GF-D8 (cell line): ENCODE data around the gene IFNL1.
"Not testable (repeated sequence)": the region's sequence is repeated elsewhere in the genome, so short reads cannot be mapped to it uniquely, and the experiment has no call there.

Experiments used
- DNase-seq: peaks from one replicate; lab custom pipeline; 2025; lab: John Stamatoyannopoulos, UW

Gene IFNL1

DNA sequence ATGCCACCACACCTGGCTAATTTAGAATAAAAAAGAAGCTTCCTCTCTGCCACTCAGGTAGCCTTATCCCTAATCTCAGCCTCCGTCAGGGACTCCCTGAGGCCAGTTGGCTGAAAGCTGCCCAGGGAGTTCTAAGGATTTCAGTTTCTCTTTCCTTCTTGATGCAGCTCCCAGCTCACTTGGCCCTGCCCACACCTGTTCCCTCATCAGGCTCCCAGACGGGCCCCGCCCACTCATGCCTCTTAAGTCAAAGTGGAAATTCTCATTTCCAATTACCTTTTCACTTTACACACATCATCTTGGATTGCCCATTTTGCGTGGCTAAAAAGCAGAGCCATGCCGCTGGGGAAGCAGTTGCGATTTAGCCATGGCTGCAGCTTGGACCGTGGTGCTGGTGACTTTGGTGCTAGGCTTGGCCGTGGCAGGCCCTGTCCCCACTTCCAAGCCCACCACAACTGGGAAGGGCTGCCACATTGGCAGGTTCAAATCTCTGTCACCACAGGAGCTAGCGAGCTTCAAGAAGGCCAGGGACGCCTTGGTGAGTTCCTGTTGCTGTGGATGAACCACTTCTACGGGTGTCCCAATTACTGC lies at the start of gene IFNL1:
Gene IFNL1, plus strand, starts transcription at position 353 of the 591 bp plus-strand sequence. Its CDS starts 15 bp downstream, at position 368.
- DNase-seq: no peak

DNA sequence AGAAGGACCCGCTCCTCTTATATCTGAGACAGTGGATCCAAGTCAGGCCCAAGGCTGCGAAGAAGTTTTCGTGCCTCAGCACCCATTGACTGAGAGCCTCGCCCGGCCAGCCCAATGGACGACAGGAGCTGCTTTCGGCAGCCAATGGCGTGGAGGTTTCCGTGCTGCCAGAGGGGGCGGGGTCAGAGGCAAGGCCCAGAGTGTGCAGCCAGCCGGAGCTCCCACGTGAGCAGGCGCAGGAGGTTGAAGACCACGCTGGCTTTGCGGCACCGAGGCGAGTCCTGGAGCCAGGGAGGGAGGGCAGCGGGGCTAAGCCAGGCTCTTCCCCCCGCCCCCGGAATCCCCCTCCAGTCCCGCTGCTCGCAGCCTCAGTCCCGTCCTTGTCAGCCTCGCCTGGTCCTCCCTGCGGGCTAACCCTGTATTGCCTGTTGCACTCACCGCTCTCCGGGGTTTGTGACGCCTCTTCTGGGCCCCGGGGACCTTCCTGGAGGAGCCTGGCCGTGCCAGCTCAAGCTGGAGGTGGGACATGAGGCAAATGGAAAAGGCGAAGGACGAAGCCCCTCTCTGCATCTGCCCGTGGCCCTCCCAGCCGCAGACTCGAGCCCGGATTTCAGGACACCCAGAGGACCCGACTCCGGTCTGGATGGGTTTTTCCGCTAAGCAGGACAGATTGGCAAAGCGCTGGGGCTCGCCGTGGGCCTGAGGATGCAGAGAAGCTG lies 49.1 kb upstream of the IFNL1 start:
- DNase-seq: no peak

DNA sequence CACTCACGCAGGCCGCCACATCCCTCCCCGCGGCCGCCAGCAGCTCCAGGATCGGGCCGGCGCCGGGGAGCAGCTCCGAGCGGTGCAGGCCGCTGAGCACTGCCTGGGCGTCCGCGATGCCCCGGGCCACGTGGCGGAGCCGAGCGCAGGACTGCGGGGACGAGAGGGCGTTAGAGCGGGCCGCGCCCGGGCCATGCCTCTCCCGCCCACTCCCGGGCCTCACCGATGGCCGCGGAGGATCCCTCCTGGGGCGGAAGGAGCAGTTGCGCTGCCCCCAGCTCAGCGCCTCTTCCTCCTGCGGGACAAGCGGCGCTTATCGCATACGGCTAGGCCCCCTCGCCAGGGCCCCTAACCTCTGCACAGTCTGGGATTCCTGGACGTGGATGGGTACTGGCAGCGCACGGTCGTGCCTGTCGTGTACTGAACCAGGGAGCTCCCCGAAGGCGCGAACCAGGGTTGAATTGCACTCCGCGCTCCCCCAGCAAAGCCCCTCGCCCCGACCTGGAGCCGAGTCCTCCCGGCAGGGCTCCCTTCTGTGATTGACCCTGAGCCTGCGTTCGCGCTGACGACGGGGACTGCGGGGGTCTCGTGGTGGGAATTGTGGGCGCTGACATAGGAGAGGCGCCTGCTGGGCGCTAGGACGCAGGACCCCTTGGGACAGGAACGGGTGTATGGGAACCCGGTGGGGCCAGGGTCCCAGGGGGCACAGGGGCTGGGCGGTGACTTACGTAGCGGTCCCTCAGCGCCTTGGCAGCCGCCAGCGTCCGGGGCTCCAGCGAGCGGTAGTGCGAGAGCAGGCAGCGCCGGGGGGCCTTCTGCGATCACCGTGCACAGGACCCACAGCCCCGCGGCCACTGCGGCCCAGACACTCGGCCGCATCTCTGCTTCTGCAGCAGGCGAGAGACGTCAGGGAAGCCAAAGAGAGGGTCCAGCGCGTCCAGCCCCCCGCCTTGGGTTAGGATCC lies 48.2 kb upstream of the IFNL1 start:
- DNase-seq: no peak

DNA sequence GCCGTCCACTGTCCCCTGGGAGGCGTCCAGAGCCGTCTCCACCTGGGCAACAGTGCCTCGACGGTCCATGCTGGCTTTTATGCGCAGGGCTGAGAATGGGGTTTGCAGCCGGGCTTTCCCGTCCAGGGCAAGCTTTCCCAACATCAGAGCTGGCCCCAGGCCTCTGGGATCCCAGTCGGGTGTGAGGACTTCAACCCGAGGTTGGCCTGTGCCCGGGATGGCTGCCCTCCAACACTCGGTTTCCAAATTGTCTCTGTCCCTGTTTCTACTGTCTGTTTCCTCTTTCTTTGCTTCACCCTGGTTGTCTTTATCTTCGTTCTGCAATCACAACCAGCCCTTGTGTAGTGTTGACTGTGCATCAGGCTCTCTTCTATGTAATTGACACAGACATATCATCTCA lies 47.4 kb upstream of the IFNL1 start, which contains the start of gene IFNL4:
Gene IFNL4, minus strand, starts transcription at position 51 of the 400 bp plus-strand sequence.
- no peak for DNase-seq

DNA sequence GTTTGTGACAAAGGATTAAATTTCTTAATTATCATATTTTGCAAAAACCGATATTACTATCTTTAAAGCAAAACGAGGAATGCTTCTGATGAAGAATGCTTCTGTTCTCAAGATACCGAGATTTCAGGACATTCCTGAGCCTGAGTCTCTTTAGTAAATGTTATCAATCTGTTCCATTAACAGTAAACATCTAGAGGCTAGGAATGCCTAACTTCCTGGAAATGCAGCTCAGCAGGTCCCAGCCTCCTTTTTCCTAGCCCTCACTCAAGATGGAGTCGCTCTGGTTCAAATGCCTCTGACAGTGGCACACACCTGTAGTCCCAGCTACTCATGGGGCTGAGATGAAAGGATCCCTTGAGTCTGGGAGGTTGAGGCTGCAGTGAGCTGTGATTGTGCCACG lies 45.1 kb upstream of the IFNL1 start:
- DNase-seq: no peak

DNA sequence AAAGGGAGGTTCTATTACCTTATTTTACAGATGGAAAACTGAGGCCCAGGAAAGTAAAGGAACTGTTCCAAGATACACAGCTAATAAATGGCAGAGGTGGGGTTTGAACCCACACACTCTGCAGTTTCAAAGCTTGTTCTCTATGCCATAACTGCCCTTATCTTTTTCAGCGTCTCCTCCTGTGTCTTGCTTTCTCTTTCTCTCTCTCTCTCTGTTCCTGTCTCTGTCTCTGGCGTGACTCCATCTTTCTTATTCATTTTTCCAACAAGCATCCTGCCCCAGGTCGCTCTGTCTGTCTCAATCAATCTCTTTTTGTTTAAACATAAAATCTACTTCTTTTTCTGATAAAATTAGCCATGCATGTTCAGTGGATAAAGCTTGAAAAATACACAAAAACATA lies 44.4 kb upstream of the IFNL1 start:
- no peak for DNase-seq

DNA sequence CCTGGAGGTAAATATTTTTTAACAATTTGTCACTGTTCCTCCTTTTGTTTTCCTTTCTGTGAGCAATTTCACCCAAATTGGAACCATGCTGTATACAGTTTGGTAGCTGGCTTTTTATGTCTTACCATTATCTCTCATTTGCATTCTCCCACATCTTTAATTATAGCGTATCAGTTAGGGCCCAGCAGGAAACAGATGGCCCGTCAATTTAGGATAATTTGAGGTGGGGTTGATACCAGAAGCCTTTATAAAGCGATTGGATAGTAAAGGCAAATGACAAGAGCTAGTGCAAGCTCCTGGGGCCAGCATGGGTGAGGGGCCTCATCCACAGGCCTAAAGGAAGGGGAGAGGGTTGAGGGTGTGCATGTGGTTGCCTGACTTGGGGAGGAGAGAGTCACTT lies 43.7 kb upstream of the IFNL1 start:
- DNase-seq: no peak

DNA sequence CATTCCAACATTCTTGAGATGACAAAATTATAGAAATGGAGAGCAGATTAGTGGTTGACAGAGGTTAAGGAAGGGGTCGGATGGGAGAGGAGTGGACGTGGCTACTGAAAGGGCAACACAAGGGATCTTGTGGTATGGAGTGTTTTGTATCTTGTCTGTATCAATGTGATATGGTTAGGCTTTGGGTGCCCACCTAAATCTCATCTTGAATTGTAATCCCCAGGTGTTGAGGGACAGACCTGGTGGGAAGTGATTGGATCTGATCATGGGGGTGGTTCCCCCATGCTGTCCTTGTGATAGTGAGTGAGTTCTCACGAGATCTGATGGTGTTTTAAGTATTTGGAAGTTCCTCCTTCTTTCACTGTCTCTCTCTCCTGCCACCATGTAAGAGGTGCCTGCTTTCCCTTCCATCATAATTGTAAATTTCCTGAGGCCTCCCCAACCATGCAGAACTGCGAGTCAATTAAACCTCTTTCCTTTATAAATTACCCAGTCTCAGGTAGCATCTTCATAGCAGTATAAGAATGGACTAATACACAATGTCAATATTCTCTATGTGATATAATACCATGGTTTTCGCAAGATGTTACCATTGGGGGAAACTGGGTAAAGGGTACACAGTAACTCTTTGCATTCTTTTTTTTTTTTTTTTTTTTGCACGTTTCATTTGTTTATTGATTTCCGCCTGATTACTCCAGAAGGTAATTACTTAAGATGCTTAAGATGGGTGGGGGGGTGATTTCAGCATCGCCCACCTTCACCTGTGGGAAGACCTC lies 42.6 kb upstream of the IFNL1 start:
- no peak for DNase-seq

DNA sequence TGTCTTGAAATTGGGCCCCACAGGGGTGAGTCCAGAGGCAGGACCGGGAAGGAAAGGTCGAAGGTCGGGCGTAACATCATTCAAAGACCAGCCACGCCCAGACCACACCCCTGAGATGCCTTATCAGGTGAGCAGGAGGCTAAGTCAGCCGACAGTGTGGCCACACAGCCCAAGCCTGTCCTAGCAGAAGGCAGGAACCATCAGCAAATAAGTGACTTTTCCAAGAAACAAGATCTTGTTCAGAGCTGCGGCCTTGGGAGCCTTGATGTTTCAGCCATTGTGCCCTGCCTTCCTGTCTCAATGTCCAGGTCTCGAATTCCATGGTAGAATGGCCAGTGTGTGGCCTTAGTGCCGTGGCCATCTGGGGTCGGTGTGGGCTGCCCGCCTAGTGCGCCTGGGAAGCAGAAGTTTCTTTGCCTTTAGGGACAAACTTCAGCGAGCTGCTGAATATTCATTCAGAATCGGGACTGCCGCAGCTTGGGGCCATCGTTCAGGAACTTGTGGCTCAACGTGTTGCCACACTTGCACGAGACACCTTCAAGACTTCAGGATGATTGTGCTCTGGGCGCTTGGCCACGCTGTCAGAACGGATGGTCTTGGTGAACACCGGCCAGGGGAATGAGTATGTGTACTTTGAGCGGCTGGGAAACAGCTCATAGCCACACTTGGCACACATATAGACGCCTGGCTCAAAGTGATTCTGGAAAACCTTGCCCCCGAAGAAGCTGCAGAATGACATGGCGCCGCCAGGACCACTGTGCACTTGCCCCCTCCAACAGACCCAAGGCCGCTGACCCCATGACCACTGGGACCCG lies 41.5 kb upstream of the IFNL1 start:
- DNase-seq: no peak

DNA sequence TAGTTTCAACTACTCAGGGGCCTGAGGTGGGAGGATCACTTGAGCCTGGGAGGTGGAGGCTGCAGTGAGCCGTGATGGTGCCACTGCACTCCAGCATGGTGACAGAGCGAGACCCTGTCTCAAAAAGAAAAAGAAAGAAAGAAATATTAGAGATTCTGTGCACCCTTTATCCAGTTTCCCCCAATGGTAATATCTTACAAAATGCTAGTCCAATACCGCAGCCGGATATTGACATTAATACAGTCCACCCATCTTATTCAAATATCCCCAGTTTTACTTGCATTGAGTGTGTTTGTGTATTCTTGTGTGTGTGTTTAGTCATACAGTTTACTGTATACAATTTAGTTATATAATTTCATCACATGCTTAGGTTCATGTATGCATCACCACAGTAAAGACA lies 39.0 kb upstream of the IFNL1 start:
- DNase-seq: no peak

DNA sequence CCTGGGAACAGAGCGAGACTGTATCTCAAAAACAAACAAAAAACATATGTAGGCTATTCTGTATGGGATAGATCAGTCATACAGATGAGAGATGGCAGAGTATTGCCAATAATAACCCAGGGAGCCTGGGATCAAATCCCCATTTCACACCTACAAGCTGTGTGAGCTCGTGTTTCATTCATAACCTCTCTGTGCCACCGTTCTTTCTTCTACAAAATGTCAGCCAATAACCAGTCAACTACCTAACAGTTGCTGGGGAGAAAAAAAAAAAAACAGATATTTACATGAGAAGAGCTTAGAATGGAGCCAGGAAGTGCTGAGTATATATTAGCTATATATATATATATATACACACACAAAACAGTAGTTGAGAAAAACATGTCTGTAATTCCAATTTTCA lies 34.5 kb upstream of the IFNL1 start:
- no peak for DNase-seq

DNA sequence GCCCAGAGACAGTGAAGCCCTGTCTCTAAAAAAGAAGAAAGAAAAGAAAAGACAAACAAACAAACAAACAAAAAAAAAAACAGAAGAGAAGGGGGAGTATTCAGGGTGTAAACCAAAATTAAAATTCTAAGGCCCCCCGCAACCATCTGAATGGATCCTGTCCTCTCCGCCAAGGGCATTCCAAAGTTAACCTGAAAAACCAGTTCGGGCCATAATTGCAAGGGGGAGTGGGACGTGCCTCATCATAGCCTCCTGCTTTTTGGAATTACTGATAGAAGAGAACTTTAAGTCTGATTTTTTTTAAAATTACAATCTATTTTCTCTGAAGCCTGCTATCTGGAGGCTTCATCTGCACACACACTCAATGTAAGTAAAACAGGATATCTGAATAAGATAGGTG lies 33.7 kb upstream of the IFNL1 start:
- DNase-seq: no peak

DNA sequence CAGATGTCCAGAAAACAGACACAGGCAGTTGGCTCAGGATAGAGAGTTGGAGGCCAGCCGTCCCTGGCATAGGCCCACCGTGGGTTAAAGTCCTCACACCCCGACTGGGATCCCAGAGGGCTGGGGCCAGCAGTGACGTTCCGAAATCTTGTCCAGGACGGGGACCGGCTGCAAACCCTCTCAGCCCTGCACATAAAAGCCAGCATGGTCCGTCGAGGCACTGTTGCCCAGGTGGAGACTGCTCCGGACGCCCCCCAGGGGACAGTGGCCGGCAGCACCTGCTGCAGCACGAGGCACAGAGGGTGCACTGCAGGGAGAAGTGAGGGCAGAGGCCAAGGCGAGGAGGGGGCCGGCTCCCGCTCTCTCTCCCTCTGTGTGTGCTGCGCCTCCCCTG lies 32.3 kb upstream of the IFNL1 start:
- DNase-seq: no peak

DNA sequence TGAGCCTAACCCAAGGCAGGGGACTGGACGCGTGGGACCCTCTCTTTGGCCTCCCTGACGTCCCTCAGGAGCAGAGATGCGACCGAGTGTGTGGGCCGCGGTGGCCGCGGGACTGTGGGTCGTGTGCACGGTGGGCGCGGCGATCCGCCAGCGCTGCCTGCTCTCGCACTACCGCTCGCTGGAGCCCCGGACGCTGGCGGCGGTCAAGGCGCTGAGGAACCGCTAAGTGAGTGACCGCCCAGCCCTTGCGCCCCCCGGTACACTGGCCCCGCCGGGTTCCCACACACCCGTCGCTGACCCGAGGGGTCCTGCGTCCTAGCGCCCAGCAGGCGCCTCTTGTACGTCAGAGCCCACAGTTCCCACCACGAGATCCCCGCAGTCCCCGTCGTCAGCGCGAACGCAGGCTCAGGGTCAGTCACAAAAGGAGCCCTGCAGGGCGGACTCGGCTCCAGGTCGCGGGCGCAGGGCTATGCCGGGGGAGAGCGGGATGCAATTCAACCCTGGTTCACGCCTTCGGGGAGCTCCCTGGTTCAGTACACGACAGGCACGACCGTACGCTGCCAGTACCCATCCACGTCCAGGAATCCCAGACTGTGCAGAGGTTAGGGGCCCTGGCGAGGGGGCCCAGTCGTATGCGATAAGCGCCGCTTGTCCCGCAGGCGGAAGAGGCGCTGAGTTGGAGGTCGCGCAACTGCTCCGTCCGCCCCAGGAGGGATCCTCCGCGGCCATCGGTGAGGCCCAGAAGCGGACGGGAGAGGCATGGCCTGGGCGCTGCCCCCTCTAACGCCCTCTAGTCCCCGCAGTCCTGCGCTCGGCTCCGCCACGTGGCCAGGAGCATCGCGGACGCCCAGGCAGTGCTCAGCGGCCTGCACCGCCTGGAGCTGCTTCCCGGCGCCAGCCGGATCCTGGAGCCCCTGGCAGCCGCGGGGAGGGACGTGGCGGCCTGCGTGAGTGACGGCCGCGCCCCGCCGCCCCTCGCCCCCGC lies 31.6 kb upstream of the IFNL1 start:
- no peak for DNase-seq

DNA sequence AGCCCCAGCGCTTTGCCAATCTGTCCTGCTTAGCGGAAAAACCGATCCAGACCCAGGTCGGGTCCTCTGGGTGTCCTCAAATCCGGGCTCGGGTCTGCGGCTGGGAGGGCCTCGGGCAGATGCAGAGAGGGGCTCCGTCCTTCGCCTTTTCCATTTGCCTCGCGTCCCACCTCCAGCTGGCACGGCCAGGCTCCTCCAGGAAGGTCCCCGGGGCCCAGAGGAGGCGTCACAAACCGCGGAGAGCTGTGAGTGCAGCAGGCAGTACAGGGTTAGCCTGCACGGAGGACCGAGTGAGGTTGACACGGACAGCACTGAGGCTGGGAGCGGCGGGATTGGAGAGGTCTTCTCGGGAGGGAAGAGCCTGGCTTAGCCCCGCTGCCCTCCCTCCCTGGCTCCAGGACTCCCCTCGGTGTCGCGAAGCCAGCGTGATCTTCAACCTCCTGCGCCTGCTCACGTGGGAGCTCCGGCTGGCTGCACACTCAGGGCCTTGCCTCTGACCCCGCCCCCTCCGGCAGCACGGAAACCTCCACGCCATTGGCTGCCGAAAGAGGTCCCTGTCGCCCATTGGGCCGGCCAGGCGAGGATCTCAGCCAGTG lies 30.8 kb upstream of the IFNL1 start:
- DNase-seq: no peak

DNA sequence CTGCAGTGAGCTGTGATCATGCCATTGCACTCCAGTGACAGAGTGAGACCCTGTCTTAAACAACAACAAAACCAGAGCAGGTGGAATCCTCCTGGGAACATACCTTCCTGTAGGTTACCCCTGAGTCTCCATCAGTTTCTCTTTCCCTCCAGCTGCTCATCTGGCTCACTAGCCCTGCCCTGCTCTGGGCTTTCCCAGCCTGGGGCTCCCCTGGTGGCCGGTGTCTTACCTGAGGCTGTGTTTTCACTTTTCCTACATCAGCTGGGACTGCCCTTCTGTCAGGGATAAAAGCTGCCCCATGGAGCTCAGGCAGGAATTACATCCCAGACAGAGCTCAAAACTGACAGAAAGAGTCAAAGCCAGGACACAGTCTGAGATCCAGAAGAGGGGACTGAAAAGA lies 28.1 kb upstream of the IFNL1 start, which contains the start of gene IFNL2:
Gene IFNL2, plus strand, starts transcription at position 312 of the 400 bp plus-strand sequence. CDS start 173 bp downstream, outside the sequence.
- DNase-seq: not testable (repeated sequence)

DNA sequence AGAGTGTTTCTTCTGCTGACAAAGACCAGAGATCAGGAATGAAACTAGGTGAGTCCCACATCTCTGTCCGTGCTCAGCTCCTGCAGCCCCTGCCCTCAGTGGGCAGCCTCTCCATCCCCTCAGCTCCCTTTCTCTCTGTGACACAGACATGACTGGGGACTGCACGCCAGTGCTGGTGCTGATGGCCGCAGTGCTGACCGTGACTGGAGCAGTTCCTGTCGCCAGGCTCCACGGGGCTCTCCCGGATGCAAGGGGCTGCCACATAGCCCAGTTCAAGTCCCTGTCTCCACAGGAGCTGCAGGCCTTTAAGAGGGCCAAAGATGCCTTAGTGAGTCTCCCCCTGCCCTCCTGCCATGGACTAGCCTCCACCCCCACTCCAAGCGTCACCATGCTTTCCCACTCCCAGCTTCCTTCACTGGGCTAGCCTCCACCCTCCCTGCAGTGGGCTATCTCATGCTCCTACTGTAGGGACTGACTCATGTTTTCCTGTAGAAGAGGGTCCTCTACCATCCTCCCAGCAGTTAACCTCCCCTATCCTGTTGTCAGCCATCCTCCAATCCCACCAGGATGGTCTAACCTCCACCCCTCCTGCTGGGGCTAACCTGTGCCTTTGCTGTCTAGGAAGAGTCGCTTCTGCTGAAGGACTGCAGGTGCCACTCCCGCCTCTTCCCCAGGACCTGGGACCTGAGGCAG lies 27.5 kb upstream of the IFNL1 start:
- DNase-seq: not testable (repeated sequence)

DNA sequence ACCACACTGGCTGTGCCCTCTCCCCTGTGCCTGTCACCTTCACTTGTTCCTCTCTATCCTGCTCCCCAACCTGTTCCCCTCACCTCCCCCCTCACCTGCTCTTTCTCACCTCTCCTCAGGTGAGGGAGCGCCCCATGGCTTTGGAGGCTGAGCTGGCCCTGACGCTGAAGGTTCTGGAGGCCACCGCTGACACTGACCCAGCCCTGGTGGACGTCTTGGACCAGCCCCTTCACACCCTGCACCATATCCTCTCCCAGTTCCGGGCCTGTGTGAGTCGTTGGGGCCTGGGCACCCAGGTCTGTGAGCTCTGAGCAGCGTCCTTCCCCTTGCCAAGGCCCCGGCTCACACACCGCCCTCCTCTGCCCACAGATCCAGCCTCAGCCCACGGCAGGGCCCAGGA lies 26.8 kb upstream of the IFNL1 start:
- not testable (repeated sequence) for DNase-seq
